IPS-18c (cell line): ENCODE data around the gene MID1.

Experiments
- H3K4me3 ChIP-seq: 2 replicates; pipeline ENCODE4 v1.7.0; 2013; ENCODE audit warnings: low read depth, mild to moderate bottlenecking, low read length, moderate library complexity; ENCODE audit not compliant: insufficient read depth
- H3K9me3 ChIP-seq: one replicate; pipeline ENCODE4 v1.6.1; 2013; ENCODE audit warnings: mild to moderate bottlenecking, low read length, moderate library complexity; ENCODE audit not compliant: control insufficient read depth, insufficient read depth

The MID1 gene

DNA sequence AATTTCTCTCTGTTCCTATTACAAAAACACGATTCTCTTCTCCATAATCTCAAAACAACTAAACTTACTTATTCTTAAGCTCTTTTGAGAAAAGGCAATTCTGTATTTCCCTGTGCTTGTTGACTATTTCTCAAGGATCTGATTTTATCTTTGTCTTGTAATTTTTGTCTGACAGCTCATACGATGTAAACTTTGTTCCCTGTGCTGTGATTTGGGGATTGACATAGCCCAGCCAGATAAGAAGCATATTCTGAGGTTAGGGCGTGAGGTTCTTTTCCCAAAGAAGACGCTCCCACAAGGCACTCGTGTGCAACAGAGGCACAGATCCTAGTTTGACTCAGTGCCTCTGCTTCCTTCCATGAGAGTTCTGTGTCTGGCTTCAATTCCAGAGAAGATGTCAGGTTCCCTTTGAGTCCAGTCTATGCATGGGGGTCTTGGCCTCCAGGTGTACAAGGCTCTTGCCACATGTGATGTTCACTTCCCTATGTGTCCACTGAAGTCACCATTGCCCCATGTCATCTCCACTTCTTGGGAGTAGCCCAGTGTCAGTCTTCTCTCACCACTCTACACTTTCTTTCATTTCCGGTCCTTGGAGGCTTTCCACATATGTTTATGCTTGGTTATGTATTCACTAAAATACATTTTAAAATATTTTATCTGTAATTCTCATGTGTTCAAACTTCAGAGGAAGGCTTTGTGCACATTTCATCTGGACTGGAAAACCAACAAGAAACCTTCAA, 94.8 kb downstream of the MID1 start:
- Histone ChIP-seq H3K4me3 (no peak overlapping the region), H3K9me3 (no peaks in the 10 kb centered on the region)

DNA sequence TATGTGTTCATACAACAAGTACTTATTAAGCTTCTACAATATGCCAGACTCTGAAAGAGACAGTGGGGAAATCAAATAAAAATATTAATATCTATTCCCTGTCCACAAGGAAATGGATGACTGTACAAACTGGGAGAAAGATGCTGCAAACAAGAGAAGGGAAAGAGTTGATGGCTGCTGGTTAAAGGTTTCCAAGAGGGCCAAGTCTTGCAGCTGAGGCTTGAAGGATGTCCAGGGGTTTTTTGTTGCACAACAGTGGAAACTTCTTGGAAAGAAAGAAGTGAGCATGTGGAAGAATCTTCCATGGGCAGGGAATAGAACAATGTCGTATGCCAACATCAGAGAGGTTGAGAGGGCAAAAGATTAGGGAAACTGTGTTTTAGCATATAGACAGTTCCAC, 95.8 kb downstream of the MID1 start:
- no peak overlapping the region for H3K4me3 ChIP-seq

DNA sequence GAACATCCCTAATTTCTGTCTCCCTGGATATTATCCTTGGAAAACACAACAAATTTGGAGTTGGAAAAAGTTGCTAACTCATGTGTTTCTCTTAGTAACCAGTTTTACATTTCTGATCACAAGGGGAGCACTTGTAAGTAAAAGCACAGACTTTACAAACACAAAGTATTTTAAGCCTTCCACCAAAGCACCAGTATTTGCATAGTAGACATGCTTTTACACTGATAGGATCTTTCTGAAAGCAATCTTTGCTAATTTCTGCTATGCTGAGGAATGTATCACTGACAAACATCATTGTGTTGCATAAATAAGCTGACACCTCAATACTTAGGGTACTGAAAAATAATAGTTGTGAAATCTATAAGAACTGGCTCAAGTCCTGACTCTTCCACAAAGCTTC, 100.6 kb downstream of the MID1 start:
- H3K9me3 ChIP-seq, result no peaks in the 10 kb centered on the region

More for the DNA sequence above, 95.8 kb downstream of the MID1 start:
- H3K9me3 ChIP-seq, result no peaks in the 10 kb centered on the region

DNA sequence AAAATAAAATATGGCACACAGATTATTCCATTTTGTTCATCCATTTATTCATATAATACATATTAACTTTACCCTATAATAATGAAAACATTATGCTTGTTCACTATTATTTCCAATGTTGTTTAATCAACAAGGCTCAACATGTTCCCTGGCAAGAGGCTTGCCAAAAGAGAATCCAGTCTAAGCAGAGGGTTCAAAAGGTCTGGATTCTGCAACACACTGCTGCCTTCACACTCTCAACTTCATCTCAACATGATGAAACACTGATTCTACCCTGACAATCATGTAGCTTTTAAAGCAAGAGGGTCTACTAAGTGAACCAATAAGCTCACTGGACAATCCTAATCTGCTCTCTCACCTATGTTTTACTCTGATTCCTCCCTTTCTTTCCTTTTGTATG, 101.1 kb downstream of the MID1 start:
- H3K9me3 ChIP-seq, result no peaks in the 10 kb centered on the region
- H3K4me3 ChIP-seq, result no peak overlapping the region

More for the DNA sequence above, 100.6 kb downstream of the MID1 start:
- no peak overlapping the region for H3K4me3 ChIP-seq

DNA sequence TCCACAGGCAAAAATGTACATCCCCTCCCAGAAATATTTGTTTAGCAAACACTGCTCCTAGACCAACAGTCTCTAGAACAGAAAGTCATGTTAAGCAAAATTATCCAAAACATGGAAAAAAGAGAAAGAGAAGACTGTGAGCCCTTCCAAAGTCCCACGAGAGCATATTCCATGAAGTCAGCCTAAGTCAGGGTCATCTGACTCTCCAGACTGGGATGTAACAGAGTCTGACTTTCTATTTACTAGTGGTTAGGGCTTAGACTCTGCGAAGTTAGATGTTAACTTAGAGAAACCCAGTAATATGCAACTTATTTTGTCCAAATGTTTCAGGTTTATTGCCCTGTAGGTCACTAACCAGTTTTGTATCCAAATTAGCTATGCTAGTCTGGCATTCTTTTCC, 102.3 kb downstream of the MID1 start:
- Histone ChIP-seq H3K4me3 (no peak overlapping the region), H3K9me3 (no peaks in the 10 kb centered on the region)

DNA sequence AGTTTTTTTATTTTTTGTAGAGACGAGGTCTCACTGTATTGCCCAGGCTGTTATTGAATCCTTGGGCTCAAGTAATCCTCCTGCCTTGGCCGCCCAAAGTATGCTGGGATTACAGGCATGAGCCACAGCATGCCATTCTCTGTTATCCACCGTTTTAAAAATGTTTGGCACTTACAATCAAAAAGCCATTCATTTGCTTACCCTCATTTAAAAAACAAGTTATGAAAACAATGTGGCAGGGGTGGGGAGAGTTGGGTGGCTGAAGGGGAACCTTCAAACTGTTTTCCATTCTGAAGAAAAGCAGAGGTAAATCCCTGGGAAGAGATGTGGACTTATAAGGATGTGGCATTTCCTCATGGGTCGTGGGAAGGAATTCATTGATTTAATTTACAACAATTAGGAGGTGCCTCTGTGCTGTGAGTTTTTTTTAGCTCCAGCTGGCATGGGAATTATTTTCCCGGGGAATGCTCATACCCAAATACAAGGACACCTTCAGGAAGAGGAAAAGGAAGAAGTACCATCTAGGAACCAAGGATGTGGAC, 103.5 kb downstream of the MID1 start:
- no peak overlapping the region for H3K4me3 ChIP-seq
- no peaks in the 10 kb centered on the region for H3K9me3 ChIP-seq

DNA sequence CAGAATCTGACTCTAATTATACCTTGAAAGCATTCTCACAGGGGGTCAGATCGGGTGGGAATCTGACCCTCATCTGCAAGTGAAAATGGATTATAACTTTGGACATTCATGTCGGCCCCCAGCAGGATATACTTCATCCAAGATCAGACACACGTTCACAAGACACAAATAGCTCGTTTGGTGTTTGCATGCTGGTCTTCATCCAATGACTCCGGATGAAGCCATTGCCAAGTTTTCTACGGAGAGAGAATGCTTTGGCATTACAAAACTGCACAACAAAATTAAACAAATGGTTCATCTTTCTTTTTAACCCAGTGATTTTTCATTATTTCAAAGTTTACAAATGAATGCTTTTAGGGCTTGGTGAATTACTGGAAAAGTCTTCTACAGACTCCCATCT, 105.5 kb downstream of the MID1 start:
- Histone ChIP-seq H3K4me3 (no peak overlapping the region), H3K9me3 (no peaks in the 10 kb centered on the region)

DNA sequence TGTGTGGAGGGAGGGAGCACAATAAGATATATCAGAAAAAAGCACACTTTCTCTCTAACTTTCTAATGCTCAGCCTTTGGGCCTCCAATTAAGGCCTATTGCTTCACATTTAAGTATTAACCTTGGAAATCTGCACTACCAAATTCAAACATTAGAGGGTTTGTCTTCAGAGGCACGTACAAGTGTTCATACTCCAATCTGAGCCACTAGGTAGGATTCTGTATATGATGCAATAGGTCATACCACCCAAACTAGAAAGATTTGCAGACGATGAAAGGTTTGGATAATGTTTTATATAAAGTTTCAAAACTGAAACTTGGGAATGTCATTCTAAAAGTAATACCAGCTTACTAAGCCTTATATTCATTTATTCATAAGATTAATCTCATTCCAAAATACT, 106.4 kb downstream of the MID1 start:
- no peaks in the 10 kb centered on the region for H3K9me3 ChIP-seq
- H3K4me3 ChIP-seq, result no peak overlapping the region

DNA sequence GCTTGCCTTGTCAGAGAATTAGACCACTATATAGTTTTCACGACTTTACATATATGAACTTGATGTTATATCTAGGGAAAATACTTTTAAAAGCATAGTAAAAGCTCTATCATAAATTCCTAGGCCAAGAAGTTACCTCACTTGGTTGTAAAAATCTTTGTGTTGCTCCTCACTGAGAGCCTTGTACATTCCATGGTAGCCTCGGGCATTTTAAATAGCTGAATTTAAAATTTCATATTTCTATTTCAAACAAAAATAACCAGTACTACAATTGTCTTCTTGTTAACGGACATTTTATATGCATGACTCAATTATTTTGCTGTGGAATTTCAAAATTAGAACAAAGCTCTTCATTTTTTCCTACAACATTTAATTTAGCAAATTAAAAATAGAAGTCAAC, 107.6 kb downstream of the MID1 start:
- Histone ChIP-seq H3K4me3 (no peak overlapping the region), H3K9me3 (no peaks in the 10 kb centered on the region)

DNA sequence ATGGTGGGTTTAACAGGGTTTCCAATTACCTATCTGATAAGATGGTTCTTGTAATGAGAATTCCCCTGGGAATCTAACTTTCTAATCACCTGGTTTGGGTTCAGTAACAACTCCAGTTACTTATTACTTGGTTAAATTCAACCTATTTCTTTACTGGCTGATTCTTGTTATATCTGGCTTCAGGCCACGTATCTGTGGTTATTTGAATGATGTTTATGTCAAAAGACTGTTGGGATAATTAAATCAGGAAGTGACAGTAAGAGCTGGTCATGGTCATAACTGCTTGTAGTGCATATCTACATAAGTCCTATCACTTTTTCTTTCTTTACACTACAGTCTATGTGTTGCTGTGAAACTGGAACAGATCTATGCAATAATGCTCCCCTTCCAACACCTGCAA, 108.1 kb downstream of the MID1 start:
- Histone ChIP-seq H3K9me3 (no peaks in the 10 kb centered on the region), H3K4me3 (no peak overlapping the region)

DNA sequence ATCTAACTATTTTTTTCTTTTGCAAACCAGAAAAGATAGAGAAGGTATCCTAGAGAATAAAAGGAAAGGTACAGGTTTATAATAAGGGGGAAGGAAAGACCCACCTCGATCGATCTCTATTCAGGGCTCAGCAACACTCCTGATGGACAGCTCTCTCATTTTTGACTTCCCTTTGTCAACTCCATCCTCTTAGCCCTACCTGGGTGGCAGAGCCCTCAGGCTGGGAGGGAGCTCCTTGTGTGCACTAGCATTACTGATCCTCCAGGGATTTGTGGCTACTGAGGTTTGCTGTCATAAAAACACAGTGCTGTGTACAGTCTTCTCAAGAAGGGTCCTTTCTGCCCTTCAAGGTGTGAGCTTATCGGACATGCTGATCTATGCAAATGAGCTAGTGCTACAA, 111.0 kb downstream of the MID1 start:
- H3K9me3 ChIP-seq, result no peaks in the 10 kb centered on the region
- H3K4me3 ChIP-seq, result no peak overlapping the region

DNA sequence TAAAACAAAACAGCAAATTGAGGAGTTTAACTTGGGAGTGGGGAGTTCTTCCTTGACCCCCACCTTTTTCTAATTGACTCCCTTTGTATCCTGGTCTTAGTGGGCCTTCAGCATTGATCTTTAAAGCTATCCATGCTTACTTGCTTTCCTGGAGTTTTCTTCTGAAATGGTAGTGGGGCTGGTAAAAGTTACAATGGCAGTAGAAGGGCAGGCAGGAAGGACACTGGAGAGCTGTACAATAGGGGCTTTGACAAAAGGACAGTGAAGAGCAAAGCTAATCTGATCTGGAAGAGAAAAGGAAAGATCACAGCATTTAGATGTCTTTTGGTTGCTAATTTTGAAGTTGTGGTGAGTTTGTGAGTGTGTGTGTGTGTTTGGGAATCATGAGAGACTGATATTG, 111.5 kb downstream of the MID1 start:
- Histone ChIP-seq H3K4me3 (no peak overlapping the region), H3K9me3 (no peaks in the 10 kb centered on the region)

DNA sequence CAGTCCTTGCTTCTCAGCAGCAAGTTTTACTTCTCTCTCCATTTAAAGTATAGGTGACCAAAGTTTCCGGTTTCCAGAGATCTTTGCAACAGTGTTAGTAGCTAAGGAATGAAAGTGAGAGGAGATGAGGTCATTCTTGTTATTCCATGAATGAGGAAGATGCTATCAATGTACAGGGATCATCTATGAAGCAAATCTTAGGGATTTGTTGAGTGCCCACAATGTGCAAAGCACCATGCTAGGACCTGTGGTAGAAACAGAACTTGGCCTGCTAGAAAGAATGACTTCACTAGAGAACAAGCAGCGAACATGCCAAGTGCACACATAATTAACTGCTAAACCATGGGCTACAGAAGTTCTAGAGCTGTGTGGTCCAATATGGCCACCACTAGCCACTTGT, 112.5 kb downstream of the MID1 start:
- H3K9me3 ChIP-seq, result no peaks in the 10 kb centered on the region

DNA sequence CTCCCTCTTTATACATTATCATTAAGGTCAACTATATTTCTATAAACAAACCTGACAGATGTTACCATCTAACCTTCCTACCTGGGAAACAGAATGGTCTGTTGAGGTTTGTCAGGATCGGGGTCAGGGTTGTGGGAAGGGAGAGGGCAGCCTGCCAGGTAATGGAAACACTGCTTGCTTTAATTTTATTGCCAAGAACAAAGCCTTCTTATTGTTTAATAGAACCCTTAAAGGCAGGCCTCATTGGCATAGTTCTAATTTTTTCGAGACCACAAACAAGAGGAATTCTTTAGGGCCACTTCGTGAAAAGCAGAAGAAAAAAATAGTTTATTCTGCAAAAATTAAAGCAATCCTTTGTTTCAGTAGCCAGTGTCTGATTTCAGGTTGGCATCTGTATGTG, 113.2 kb downstream of the MID1 start:
- Histone ChIP-seq H3K4me3 (no peak overlapping the region), H3K9me3 (no peaks in the 10 kb centered on the region)

More for the DNA sequence above, 112.5 kb downstream of the MID1 start:
- no peak overlapping the region for H3K4me3 ChIP-seq

DNA sequence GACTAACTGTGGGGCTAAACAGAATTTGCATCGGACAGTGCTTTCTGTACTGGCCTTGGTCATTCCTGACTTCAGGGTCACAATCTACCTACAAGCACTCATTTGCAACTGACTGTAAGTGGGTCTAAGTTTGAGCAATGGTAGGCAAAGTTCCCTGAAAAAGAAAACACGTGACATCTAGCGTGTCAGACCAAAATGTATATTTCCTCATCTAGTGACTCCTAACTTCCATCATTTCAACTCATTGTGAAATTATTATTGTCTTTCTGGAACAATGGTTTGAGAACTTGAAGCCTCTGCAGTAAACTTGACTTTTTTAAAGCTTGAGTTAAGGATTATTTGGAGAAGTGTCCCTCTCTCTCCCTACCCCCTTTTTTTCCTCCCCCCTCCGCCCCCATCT, 113.6 kb downstream of the MID1 start:
- no peaks in the 10 kb centered on the region for H3K9me3 ChIP-seq
- H3K4me3 ChIP-seq, result no peak overlapping the region; the same call in 1 of the 2 replicates

DNA sequence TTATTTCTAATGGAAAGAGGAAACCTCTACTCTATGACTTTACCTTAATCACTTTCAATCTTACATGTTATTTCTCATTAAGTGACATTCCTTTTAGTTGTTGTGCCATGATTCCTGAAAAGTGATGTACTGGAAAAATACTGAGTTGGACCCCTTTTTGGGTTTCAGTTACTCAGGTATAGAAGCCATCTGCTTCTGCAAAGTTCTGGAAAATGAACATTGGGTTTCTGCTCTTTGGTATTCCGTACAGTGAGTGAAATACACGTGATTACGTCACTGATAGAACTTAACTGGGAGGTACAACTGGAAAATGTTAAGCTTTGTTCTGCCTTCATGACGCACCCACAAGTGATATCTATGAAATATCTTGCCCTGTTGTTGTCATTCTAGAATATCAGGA, 114.7 kb downstream of the MID1 start:
- Histone ChIP-seq H3K9me3 (no peaks in the 10 kb centered on the region), H3K4me3 (no peak overlapping the region)

DNA sequence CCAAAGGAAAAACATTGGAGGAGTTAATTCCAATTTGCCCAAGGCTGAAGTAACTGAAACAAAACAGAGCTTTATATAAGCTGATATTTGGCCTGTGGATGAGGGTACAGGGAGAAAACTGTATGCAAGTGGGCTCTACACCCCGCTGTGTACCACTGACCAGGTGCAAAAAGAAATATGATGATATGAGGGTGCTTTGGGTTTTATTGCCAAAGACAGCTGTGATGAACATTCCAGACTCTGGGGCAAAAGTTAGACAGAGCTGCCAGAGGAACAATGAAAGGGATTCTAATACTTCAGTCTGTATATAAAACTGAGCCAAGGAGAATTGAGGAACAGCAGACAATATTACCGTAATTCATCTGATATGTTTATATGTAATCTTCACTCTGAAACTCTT, 117.4 kb downstream of the MID1 start:
- no peak overlapping the region for H3K4me3 ChIP-seq
- H3K9me3 ChIP-seq, result no peaks in the 10 kb centered on the region

DNA sequence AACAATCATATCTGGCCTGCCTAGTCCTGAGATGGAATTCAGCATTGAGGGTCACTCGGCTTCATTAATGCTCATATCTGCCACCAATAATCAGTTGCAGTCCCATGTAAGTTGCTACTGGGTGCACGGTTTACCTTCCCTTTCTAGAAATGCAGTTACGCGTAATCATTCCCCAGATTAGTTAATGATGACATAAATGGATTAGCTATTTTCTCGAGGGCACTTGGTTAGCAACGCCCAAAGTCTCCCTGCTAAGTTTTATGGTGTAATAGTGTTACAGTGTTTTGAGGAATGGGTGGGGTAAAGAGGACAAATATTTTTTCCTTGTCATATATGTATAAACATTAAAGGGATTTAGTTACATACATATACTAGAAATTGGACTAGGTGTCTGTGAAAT, 118.8 kb downstream of the MID1 start:
- H3K9me3 ChIP-seq, result no peaks in the 10 kb centered on the region
- H3K4me3 ChIP-seq, result no peak overlapping the region
